Medulla oblongata (tissue), 1 donor: ENCODE results near the gene CFAP46.
"Not testable (repeated sequence)": the region's sequence is repeated elsewhere in the genome, so short reads cannot be mapped to it uniquely, and the experiment has no call there.

ENCODE experiments used
- DNase-seq: peaks from one replicate; pipeline ENCODE4 v3.0.0-alpha.2; 2015; ENCODE audit errors: extremely low spot score

CFAP46 gene

GRCh38 chr10:132962623-132963429, 20.5 kb upstream of the CFAP46 start:
- DNase-seq, result no peak

- peak; percentile 52 for DNase-seq
Measured at GRCh38 chr10:132961787-132962622, 19.6 kb upstream of the CFAP46 start.

- no peak for DNase-seq
Measured at GRCh38 chr10:132961420-132961786, 19.0 kb upstream of the CFAP46 start.

- no peak for DNase-seq
Measured at GRCh38 chr10:132960631-132961419, 18.5 kb upstream of the CFAP46 start.

GRCh38 chr10:132960071-132960472, 17.7 kb upstream of the CFAP46 start:
- DNase-seq, result no peak

GRCh38 chr10:132959559-132959961, 17.2 kb upstream of the CFAP46 start:
- DNase-seq, result no peak

GRCh38 chr10:132958883-132959558, 16.7 kb upstream of the CFAP46 start:
- no peak for DNase-seq

GRCh38 chr10:132957981-132958882, 15.9 kb upstream of the CFAP46 start:
- DNase-seq, result no peak

GRCh38 chr10:132957131-132957530, 14.8 kb upstream of the CFAP46 start:
- DNase-seq, result no peak

- DNase-seq, result not testable (repeated sequence)
Measured at GRCh38 chr10:132956259-132956658, 13.9 kb upstream of the CFAP46 start.

- no peak for DNase-seq
Measured at GRCh38 chr10:132955479-132955878, 13.1 kb upstream of the CFAP46 start.

- DNase-seq, result no peak
Measured at GRCh38 chr10:132953428-132953827, 11.1 kb upstream of the CFAP46 start.

GRCh38 chr10:132951926-132952325, 9.6 kb upstream of the CFAP46 start:
- no peak for DNase-seq

- DNase-seq, result no peak
Measured at GRCh38 chr10:132948351-132948750, 6.0 kb upstream of the CFAP46 start.

GRCh38 chr10:132947843-132948242, 5.5 kb upstream of the CFAP46 start:
- no peak for DNase-seq

- DNase-seq, result peak; percentile 35
Measured at GRCh38 chr10:132946806-132947546, 4.6 kb upstream of the CFAP46 start.

- DNase-seq, result no peak
Measured at GRCh38 chr10:132946311-132946710, 3.9 kb upstream of the CFAP46 start.

GRCh38 chr10:132945894-132946255, 3.5 kb upstream of the CFAP46 start:
- DNase-seq, result no peak

- DNase-seq, result no peak
Measured at GRCh38 chr10:132945125-132945893, 2.9 kb upstream of the CFAP46 start.
